HG03378 (cell line): Measurements from ENCODE around the gene DHRS7C.

ENCODE experiments used
- ATAC-seq: cut with Tn5 transposase; IDR thresholded peaks from one replicate; pipeline ENCODE4 v1.9.1; 2021; ENCODE audit warnings: mild to moderate bottlenecking, moderate library complexity; ENCODE audit not compliant: unreplicated experiment

The DHRS7C gene

GRCh38 chr17:9766970-9767369 is 24.4 kb downstream of the DHRS7C start:
- no peak for ATAC-seq

DNA sequence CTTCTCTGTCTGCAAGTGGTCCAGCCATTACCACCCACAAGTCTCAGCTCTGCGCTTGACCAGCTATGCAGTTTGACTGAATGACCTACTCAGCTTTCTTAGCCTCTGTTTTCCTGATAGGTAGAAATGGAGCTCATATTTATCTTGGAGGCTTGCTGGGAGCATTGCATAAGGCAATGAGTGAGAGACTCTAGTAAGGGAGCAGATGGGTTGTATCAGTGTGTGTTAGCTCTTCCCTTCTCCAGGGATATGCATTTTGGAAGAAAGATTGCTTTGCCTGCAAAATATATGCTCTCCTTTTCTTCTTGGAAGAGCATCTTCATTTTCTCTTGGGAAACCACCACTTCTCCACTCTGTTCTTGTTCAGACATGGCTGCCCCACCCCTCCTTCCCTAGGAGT is 26.1 kb downstream of the DHRS7C start:
- ATAC-seq = no peak

GRCh38 chr17:9763643-9764042 is 27.7 kb downstream of the DHRS7C start:
- no peak for ATAC-seq

DNA sequence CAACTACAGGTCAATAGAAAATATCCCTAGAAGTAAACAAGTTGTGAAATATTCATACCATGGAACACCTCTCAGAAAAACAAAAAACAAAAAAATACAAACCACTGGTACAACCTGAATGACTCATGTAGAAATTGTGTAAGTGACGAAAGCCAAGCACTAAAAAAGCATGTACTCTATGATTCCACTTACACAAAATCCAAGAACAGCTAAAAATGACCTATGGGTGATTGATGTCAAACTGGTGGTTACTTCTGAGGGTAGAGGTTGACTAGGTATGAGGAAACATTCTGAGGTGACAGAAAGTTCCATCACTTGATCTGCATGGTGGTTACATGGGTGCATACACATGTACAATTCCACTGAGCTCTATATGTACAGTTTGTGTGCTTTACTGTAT is 31.1 kb downstream of the DHRS7C start:
- no peak for ATAC-seq

GRCh38 chr17:9755083-9755482 is 36.3 kb downstream of the DHRS7C start:
- no peak for ATAC-seq

- ATAC-seq = no peak
These were observed 40.9 kb downstream of the DHRS7C start for GRCh38 chr17:9750524-9750923.

GRCh38 chr17:9729735-9730420 is 61.5 kb downstream of the DHRS7C start:
- ATAC-seq = no peak

DNA sequence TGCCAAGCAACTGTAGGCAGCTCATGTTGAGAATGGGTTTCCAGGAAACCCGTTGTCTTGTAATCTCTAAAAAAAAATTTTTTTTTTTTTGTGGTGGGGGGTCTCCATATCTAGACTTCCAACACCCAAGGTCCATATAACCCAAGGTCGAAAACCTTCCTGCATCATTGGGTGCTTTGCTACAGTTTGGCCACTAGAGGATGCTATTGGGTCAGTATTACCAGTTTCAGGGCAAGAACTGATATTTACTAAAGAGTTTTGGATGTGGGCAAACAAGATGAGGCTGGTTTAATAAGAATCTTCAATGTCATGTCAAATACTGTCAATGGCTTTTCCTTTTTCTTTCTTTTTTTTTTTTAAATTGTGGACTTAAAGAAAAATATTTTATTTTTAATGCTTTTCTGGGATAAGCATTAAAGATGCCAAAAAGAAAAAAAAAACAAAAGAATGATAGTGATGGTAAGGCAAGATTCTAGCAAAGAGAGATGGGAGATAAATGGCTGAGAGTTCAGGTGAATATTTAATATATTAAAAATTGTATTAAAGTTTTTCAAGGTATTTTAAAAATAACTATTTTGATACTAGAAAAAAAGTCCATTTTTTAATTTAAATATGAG is 62.2 kb downstream of the DHRS7C start:
- ATAC-seq = no peak

GRCh38 chr17:9728564-9728963 is 62.8 kb downstream of the DHRS7C start:
- ATAC-seq = no peak

DNA sequence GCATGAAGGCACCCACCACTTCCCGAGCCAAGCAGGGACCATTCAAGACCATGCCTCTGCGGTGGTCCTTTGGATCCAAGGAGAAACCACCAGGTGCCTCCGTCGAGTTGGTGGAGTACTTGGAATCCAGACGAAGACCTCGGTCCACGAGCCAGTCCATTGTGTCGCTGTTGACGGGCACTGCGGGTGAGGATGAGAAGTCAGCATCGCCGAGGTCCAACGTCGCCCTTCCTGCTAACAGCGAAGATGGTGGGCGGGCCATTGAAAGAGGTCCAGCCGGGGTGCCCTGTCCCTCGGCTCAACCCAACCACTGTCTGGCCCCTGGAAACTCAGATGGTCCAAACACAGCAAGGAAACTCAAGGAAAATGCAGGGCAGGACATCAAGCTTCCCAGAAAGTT is 63.4 kb downstream of the DHRS7C start:
- ATAC-seq = no peak

DNA sequence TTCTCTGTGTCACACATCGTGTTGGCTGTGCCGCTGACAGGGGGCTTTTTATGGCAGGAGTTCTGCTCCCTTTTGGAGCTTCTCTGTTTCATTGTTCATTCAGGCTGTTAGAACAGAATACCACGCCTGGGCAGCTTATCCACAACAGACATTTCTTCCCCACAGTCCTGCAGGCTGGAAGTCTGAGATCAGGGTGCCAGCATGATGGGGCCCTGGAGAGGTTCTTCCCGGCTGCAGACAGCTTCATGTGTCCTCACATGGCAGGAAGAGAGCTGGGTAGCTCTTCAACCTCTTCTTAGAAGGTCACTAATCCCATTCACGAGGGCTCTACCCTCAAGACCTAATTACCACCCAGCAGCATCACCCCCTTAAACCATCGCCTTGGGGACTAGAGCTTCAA is 65.1 kb downstream of the DHRS7C start:
- no peak for ATAC-seq

DNA sequence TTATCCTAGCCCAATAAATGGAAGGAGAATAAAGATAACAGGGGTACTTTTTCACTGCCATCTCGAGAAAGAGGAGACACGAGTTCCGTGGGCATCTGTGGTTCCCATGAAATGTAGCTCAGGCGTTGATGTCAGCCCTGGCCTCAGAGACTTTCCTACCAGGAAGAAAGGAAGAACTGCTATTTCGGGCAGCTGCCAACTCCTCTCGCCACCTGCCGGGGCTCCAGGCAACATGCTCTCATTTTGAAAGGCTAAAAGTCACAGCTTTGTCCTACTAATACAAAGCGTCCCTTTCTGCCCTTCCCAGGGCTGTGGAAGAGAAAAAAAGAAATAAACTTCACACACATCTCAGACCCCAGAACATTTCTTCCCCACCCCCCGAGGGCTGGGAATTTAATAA is 65.8 kb downstream of the DHRS7C start:
- no peak for ATAC-seq
